ENCODE data around the gene MED12.
A peak's percentile ranks its signal among the peaks of the same experiment; 100 is the strongest.

The MED12 gene

GRCh38 chrX:71107762-71108360 lies 10.5 kb upstream of the MED12 start:
- DNase-seq, result peak in 2 of 4 experiments; percentile 26 to 34

GRCh38 chrX:71109051-71109450 lies 9.3 kb upstream of the MED12 start:
- no peak for DNase-seq

GRCh38 chrX:71111141-71111843 lies 7.1 kb upstream of the MED12 start, which contains the start of gene IL2RG:
Gene IL2RG (minus strand): TSS chrX:71111577. CDS start chrX:71111539, 38 bp downstream.
- DNase-seq, result peak; percentile 56 to 76 (median 74)

GRCh38 chrX:71111921-71112431 lies 6.4 kb upstream of the MED12 start:
- DNase-seq, result peak in 3 of 4 experiments; percentile 14 to 28 (median 21)

GRCh38 chrX:71117358-71117757 lies 1.0 kb upstream of the MED12 start:
- DNase-seq, result no peak

DNA sequence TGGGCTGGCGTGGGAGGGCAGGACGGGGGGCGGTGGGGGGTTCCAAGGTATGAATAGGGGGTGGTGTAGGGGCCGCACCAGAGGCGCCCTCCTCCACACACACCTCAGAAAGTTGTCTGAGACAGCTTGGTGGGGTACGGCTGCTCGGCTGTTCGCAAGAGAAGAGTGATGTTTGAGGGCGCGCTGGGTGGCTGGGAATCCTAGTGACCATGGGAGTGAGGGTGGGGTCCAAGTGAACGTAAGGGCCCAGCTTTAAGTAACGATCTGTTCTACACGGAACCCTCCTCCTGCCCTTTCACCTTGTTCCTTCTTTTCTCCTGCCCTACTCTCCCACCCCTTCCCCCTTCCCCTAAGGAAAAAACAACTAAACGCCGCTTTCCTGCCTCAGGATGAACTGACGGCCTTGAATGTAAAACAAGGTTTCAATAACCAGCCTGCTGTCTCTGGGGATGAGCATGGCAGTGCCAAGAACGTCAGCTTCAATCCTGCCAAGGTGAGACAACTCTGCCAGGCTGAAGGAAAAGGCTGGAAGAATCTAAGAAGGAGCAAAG lies 664 bp downstream of the MED12 start:
- DNase-seq, result peak in 1 of 4 experiments; percentile 8

DNA sequence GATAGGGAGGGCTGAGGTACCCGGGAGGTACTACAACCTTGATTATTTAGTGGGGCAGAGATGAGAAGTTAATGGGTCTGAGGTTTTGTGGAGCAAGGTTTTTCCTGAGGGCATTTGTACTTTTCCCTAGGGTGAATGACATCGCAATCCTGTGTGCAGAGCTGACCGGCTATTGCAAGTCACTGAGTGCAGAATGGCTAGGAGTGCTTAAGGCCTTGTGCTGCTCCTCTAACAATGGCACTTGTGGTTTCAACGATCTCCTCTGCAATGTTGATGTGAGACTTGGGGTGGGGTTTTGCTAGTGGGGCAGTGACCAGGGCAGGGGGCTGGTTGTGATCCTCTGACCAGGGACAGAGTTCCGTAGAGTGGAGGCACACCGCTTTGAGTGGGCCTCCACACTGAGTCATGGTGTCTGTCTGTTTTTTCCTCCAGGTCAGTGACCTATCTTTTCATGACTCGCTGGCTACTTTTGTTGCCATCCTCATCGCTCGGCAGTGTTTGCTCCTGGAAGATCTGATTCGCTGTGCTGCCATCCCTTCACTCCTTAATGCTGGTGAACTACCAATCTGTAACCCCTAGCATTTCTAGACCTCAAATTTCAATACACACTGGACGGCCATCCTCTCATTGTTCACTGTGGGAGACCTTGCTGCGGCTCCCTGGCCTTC lies 9.9 kb downstream of the MED12 start:
- DNase-seq, result no peak

GRCh38 chrX:71128915-71129765 lies 10.7 kb downstream of the MED12 start:
- DNase-seq, result peak; percentile 71 to 80 (median 78)

DNA sequence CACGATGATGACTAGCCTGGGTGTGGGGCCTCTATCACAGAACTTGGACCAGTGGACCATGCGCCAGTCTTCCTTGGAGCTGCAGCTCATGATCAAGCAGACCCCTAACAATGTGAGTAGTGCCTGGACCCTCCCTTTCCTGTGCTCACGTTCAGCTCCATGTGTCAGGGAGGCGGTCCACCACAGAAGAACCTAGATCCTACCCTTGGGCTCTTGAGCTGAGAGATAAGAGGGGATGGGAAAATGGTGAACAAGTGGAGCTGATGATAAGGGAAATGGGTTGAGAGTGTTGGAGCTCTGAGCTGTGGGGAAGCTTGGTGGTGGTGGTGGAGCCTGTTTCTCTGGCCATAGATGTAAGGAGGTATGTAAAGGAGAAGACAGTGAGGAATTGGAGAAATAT lies 13.1 kb downstream of the MED12 start:
- DNase-seq, result no peak

GRCh38 chrX:71140440-71140839 lies 22.0 kb downstream of the MED12 start:
- no peak for DNase-seq

DNA sequence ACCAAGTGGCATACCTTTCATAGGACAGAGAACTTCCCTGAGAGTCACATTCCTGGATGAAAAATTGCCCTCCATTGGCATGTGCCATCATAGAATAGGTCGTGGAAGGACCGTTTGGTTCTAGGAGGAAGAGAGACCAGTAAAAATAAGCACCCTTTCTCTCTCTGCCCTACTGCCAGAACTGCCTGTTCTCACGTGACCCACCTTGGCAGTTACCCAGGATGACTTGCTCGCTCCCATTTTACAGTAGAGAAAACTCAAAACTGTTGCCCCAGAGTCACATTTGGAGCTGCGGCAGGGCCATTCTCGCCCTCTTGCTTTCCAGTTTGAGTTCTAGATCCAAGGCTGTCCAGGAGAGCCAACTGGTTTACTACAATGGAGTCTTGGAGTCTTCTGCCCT lies 25.1 kb downstream of the MED12 start:
- DNase-seq, result no peak

DNA sequence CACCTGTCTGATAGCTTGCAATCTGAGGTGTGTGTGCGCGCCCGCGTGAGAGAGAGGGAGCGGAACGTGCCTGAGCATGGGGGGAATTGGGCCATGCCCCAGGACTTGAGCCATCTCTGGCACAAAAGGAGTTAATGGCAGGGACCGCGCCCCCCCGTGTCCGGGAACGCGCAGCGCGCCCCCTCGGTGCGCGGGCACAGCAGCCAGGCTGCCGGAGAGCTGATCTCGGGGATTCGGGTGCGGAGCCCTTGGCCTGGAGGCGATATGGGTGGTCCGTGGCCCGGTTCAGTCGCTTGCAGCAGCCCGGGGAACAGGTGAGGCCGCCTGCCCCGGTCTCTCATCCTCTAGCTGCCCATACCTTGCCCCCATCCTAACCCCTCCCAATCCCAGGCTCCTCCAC lies 26.3 kb downstream of the MED12 start, which contains the start of gene NLGN3:
TSS of gene NLGN3 (plus strand) at position 191 of the 400 bp plus-strand sequence. CDS start 2,909 bp downstream, outside the sequence.
- no peak for DNase-seq

GRCh38 chrX:71147496-71148277 lies 29.3 kb downstream of the MED12 start:
- peak in 1 of 4 experiments; percentile 11 for DNase-seq

DNA sequence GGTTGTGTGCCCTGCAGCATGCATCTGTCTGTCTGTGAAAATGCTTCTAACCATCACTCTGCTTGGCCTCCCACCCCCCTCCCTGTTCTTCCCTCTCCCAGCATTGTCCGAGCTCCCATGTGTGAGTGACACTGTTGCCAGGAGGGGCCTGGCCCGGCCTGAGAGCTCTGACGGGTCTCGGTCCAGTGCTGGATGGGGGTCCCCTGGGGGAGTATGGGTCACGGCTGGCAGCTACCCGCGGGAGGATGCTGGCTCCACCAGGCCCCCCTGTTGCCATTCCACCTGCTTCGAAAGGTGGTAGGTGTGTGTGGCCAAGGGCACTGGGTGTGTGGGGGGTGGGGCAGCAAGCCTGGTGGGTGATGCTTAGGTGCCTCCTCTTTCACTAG lies 29.9 kb downstream of the MED12 start:
- DNase-seq, result no peak

DNA sequence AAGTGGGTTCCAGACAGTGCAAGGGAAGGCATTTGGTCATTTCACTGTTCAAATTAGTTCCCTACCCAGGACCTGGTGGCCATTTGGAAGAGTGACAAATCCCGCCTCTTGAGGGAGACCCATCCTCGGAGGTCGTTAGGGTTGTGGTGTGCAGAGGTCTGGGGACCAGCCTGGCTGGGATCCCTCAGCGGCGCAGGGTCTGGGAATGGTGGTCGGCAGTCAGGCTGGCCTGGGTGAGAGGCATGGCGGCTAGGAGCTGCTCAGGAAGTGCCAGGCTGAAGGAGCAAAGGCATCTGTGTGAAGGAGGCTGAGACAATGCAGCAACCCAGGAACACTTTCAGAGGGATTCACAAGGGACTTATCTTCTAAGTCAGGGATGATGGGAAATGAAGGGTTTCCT lies 33.0 kb downstream of the MED12 start:
- DNase-seq, result peak in 1 of 4 experiments; percentile 11

- DNase-seq, result no peak
Observed at GRCh38 chrX:71154196-71154595, 35.8 kb downstream of the MED12 start.

GRCh38 chrX:71154641-71155040 lies 36.2 kb downstream of the MED12 start:
- no peak for DNase-seq

DNA sequence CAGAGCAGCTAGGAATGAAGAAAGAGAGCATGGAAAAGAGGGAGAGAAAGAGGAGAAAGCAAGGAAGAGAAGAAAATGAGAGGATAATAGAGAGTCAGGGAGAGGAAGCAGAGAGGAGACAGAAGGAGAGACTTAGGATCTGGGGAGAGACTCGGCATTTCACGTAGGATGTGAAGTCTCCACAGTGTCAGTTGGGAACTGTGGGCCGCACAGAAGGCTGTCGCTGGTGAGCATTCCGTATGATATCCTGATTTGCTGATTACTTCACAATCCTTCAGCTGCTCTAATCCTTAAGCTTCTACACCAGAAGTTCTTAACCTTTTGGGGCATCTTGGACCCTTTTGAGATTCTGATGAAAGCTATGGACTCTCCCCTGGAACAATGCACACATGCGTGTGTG lies 40.2 kb downstream of the MED12 start:
- no peak for DNase-seq

- no peak for DNase-seq
Observed at GRCh38 chrX:71159335-71159734, 40.9 kb downstream of the MED12 start.

DNA sequence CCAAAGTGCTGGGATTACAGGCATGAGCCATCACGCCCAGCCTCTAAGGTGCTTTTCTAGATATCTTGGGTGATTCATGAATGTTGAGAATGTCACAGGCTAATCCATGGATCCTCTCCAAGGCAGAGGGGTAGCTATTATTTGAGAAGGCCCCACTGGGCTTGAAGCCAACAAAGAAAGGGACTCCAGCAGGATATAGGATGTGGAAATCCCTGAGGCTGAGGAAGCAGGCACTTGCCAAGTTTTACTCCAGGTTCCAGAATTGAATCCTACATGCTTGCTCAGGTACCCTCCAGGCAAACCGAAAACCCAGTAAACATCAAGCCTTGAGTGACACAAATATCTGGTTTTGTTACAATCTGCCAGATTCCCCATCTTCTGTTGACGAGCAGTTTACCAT lies 42.1 kb downstream of the MED12 start:
- no peak for DNase-seq

DNA sequence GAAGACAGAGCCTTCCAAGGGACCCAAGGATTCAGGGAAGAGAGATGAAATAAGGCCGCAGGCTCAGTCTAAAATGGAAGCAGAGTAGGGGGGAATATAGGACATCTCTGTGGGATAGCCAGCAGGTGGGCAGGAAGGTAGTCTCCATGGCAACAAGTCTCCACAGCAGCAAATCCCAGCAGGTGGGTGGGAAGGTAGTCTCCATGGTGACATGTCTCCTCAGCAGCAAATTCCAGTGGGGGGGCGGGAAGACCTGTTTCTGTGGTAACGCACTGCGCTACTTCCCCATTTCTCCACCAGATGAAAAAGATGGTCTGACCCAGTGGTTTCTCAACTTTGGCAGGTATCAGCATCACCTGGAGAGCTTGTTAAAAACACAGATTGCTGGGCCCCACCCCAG lies 44.6 kb downstream of the MED12 start:
- DNase-seq, result no peak
